ENCODE data around the gene SWSAP1. TPM values are rescaled to one million over a fixed set of nuclear protein-coding genes. Genes with fewer than 3 reads are reported as not detected.

SWSAP1 gene
- total and polyA plus RNA-seq, 9 of the 15 experiments (the other 6 are each of a cell fraction or from before 2014, with no cell fraction given): 0.18 to 2.8 (median 1.7) TPM

GRCh38 chr19:11374433-11375142 is at the start of gene SWSAP1 (continued):
- TF ChIP-seq ZNF780A (CRISPR knock-in tag; IDR thresholded peaks at IDR 0.05): no peak
- no peak for TF ChIP-seq ERF (CRISPR knock-in tag; IDR thresholded peaks at IDR 0.05)
- no peak for TF ChIP-seq ZNF146 (CRISPR knock-in tag; IDR thresholded peaks at IDR 0.05; ENCODE audit: unreplicated experiment)
- TF ChIP-seq, protein P1, sequence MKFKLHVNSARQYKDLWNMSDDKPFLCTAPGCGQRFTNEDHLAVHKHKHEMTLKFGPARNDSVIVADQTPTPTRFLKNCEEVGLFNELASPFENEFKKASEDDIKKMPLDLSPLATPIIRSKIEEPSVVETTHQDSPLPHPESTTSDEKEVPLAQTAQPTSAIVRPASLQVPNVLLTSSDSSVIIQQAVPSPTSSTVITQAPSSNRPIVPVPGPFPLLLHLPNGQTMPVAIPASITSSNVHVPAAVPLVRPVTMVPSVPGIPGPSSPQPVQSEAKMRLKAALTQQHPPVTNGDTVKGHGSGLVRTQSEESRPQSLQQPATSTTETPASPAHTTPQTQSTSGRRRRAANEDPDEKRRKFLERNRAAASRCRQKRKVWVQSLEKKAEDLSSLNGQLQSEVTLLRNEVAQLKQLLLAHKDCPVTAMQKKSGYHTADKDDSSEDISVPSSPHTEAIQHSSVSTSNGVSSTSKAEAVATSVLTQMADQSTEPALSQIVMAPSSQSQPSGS (CRISPR knock-in tag; IDR thresholded peaks at IDR 0.05): no peak
- no peak for TF ChIP-seq TRIM24 (IDR thresholded peaks at IDR 0.05)
- TF ChIP-seq ZBTB49 (CRISPR knock-in tag; IDR thresholded peaks at IDR 0.05; ENCODE audit: borderline replicate concordance): no peak
- TF ChIP-seq ATF7 (IDR thresholded peaks at IDR 0.05): peak; percentile 87
- TF ChIP-seq KAT8 (IDR thresholded peaks at IDR 0.05; ENCODE audit: low read depth): no peak
- TF ChIP-seq MCM7 (IDR thresholded peaks at IDR 0.05): no peak
- TF ChIP-seq ZNF785 (CRISPR knock-in tag; IDR thresholded peaks at IDR 0.05): no peak
- TF ChIP-seq, protein P2, sequence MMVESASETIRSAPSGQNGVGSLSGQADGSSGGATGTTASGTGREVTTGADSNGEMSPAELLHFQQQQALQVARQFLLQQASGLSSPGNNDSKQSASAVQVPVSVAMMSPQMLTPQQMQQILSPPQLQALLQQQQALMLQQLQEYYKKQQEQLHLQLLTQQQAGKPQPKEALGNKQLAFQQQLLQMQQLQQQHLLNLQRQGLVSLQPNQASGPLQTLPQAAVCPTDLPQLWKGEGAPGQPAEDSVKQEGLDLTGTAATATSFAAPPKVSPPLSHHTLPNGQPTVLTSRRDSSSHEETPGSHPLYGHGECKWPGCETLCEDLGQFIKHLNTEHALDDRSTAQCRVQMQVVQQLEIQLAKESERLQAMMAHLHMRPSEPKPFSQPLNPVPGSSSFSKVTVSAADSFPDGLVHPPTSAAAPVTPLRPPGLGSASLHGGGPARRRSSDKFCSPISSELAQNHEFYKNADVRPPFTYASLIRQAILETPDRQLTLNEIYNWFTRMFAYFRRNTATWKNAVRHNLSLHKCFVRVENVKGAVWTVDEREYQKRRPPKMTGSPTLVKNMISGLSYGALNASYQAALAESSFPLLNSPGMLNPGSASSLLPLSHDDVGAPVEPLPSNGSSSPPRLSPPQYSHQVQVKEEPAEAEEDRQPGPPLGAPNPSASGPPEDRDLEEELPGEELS (CRISPR knock-in tag; IDR thresholded peaks at IDR 0.05; ENCODE audit: borderline replicate concordance): 0 out of 2 replicates have a peak, but pooled peaks have one; percentile 40
- TF ChIP-seq BRD9 (IDR thresholded peaks at IDR 0.05; ENCODE audit: low read depth, partially characterized antibody): no peak
- TF ChIP-seq SLC30A9 (CRISPR knock-in tag; IDR thresholded peaks at IDR 0.05): no peak
- TF ChIP-seq TARDBP (IDR thresholded peaks at IDR 0.05): no peak
- TF ChIP-seq LEF1 (IDR thresholded peaks at IDR 0.05): no peak
- no peak for TF ChIP-seq PTRF (tag; IDR thresholded peaks at IDR 0.05)
- no peak for TF ChIP-seq ZNF184 (CRISPR knock-in tag; IDR thresholded peaks at IDR 0.05)
- no peak for TF ChIP-seq SMARCA4 (IDR thresholded peaks at IDR 0.05)
- no peak for TF ChIP-seq EHMT2 (IDR thresholded peaks at IDR 0.05)
- no peak for TF ChIP-seq ZNF347 (CRISPR knock-in tag; IDR thresholded peaks at IDR 0.05; ENCODE audit: low read depth)
- no peak for TF ChIP-seq MCM2 (IDR thresholded peaks at IDR 0.05; ENCODE audit: low read depth)
- no peak for TF ChIP-seq MTA2 (IDR thresholded peaks at IDR 0.05; ENCODE audit: low read depth)
- TF ChIP-seq, protein P3, sequence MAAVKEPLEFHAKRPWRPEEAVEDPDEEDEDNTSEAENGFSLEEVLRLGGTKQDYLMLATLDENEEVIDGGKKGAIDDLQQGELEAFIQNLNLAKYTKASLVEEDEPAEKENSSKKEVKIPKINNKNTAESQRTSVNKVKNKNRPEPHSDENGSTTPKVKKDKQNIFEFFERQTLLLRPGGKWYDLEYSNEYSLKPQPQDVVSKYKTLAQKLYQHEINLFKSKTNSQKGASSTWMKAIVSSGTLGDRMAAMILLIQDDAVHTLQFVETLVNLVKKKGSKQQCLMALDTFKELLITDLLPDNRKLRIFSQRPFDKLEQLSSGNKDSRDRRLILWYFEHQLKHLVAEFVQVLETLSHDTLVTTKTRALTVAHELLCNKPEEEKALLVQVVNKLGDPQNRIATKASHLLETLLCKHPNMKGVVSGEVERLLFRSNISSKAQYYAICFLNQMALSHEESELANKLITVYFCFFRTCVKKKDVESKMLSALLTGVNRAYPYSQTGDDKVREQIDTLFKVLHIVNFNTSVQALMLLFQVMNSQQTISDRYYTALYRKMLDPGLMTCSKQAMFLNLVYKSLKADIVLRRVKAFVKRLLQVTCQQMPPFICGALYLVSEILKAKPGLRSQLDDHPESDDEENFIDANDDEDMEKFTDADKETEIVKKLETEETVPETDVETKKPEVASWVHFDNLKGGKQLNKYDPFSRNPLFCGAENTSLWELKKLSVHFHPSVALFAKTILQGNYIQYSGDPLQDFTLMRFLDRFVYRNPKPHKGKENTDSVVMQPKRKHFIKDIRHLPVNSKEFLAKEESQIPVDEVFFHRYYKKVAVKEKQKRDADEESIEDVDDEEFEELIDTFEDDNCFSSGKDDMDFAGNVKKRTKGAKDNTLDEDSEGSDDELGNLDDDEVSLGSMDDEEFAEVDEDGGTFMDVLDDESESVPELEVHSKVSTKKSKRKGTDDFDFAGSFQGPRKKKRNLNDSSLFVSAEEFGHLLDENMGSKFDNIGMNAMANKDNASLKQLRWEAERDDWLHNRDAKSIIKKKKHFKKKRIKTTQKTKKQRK (IDR thresholded peaks at IDR 0.05; ENCODE audit: borderline replicate concordance, low read depth, low read length): peak; percentile 84; the same call in 1 of the 2 replicates
